Measurements from ENCODE around the gene SEC24D. TPM values are rescaled to one million over a fixed set of nuclear protein-coding genes. Genes with fewer than 3 reads are reported as not detected.

Gene SEC24D
- total and polyA plus RNA-seq, 2 donors (not counting 3 experiments of a cell fraction or from before 2014, with no cell fraction given): 81.5 to 127 TPM

DNA sequence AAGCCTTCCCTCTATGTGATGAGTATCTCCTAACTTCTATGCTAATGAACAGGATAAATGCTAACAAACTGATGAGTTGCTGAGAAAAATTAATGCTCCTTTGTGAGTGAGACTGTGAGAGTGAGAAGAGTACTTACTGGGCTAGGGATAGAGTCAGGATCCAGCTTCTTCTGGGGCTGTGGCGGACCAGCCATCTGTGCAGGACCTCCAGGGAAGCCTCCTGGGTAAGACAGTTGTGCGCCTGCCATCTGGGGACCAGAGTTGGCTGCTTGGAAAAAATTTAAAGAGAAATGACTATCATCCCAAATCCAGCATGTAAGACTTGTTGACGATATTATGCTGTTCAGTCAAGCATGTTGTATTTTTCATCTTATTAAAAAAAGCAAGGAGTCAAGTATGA lies 21.0 kb downstream of the SEC24D start:
- intact Hi-C loops (cut with micrococcal nuclease) (no loop called here), dilution Hi-C loops (cut with MboI; ENCODE audit: extremely low pct_ligation_motif_present, low sequenced_read_pairs) (no loop called here)
- peaks cover 9% of the 10 kb centered on the region for H3K4me1 ChIP-seq (ENCODE audit: control insufficient read depth, extremely low read depth, insufficient read depth, low read length)
- H2AFZ ChIP-seq (ENCODE audit: low read depth, low read length): no peak overlapping the region
- no peaks in the 10 kb centered on the region for H3K9me1 ChIP-seq (replicated peaks; ENCODE audit: control insufficient read depth, extremely low read depth, insufficient read depth, low read length)
- BruUV-seq (replicated peaks): no TSS peak
- H3K79me2 ChIP-seq (ENCODE audit: control insufficient read depth, insufficient read depth, low read length): peaks cover 75% of the 10 kb centered on the region
- H3K27ac ChIP-seq (ENCODE audit: insufficient read depth, low read depth, low read length): no peak overlapping the region
- no peak for FAIRE-seq
- H3K4me3 ChIP-seq (replicated peaks in 1 of 3; ENCODE audit: insufficient read depth in 1 of 3, low read depth in 1 of 3, low read length in 3 of 3): no peak overlapping the region
- peaks cover 7% of the 10 kb centered on the region for H4K20me1 ChIP-seq (replicated peaks; ENCODE audit: control insufficient read depth, extremely low read depth, insufficient read depth, low read length)
- H3K4me2 ChIP-seq (ENCODE audit: insufficient read depth, low read length): no peak overlapping the region
- TF ChIP-seq MYC (IDR thresholded peaks at IDR 0.05; ENCODE audit: low read depth, low read length) (no peak), JUN (IDR thresholded peaks at IDR 0.05; ENCODE audit: borderline replicate concordance, insufficient read depth, insufficient read length, low read depth) (no peak), FOS (IDR thresholded peaks at IDR 0.05; ENCODE audit: borderline replicate concordance, insufficient read depth, low read length) (no peak), POLR2A (IDR thresholded peaks at IDR 0.05; ENCODE audit: low read depth, low read length) (no peak), GATA2 (IDR thresholded peaks at IDR 0.05; ENCODE audit: insufficient read depth, insufficient read length, low read depth, low read length) (no peak), CTCF (IDR thresholded peaks at IDR 0.05; ENCODE audit: extremely low read depth in 1 of 2, insufficient read depth in 1 of 2, low read depth in 1 of 2, low read length in 2 of 2) (no peak), POLR2AphosphoS5 (IDR thresholded peaks at IDR 0.05; ENCODE audit: insufficient read depth, low read depth, low read length) (no peak), EZH2 (IDR thresholded peaks at IDR 0.05; ENCODE audit: borderline replicate concordance, low read depth, low read length, severe bottlenecking) (no peak)
- TF ChIP-seq, protein P1, sequence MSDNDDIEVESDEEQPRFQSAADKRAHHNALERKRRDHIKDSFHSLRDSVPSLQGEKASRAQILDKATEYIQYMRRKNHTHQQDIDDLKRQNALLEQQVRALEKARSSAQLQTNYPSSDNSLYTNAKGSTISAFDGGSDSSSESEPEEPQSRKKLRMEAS (IDR thresholded peaks at IDR 0.05; ENCODE audit: insufficient read depth, insufficient read length): no peak
- H3K9me3 ChIP-seq (replicated peaks; ENCODE audit: control insufficient read depth, insufficient read depth, low read length): no peaks in the 10 kb centered on the region
- no peak for DNase-seq (ENCODE audit: low read depth, low spot score)
- peaks cover 41 to 49% of the 10 kb centered on the region in 2 experiments for H3K36me3 ChIP-seq (ENCODE audit: control insufficient read depth in 2 of 2, extremely low read depth in 1 of 2, insufficient read depth in 2 of 2, low read length in 2 of 2)
- CTCF ChIA-PET: no interaction called here
- H3K27me3 ChIP-seq (ENCODE audit: control insufficient read depth in 2 of 2, insufficient read depth in 2 of 2, low read length in 2 of 2): no peaks in the 10 kb centered on the region
- H3K9ac ChIP-seq (replicated peaks; ENCODE audit: extremely low read depth, insufficient read depth, low read length): no peak overlapping the region
- POLR2A ChIA-PET: interaction anchor here (0.7 kb wide), 1 partner anchor 49 kb away, joined by 3 read pairs; no protein-coding TSS in a partner anchor
